GM12878 (cell line): Measurements from ENCODE around the gene MAP4K4. TPM values are rescaled to one million over a fixed set of nuclear protein-coding genes. Genes with fewer than 3 reads are reported as not detected.

Experiments
- ATF7 ChIP-seq: fragments of 450-650 bp; IDR thresholded peaks from 2 replicates; pipeline ENCODE4 v1.6.1; 2016; ENCODE audit warnings: low read depth, mild to moderate bottlenecking
- BACH1 ChIP-seq: fragments of 450-650 bp; IDR thresholded peaks from 2 replicates; pipeline ENCODE4 v1.6.1; 2017; ENCODE audit warnings: mild to moderate bottlenecking, borderline replicate concordance
- BCL11A ChIP-seq: IDR thresholded peaks from 2 replicates; pipeline ENCODE4 v1.6.1; 2011; ENCODE audit warnings: low read depth, low read length
- CREM ChIP-seq: IDR thresholded peaks from 2 replicates; pipeline ENCODE4 v1.6.1; 2014; ENCODE audit warnings: antibody characterized with exemption, low read depth
- ELK1 ChIP-seq: IDR thresholded peaks from 2 replicates; pipeline ENCODE4 v1.6.1; 2012; ENCODE audit warnings: low read depth, low read length, improper control_type of control experiment
- GATAD2B ChIP-seq: fragments of 450-650 bp; conservative IDR thresholded peaks from 2 replicates; pipeline ENCODE4 v1.6.1; 2017; ENCODE audit warnings: low read depth, mild to moderate bottlenecking, moderate library complexity
- IKZF1 ChIP-seq: fragments of 450-650 bp; conservative IDR thresholded peaks from 2 replicates; pipeline ENCODE4 v1.6.1; 2017; ENCODE audit warnings: antibody characterized with exemption, mild to moderate bottlenecking
- IRF4 ChIP-seq: IDR thresholded peaks from 2 replicates; pipeline ENCODE4 v1.6.1; 2011; ENCODE audit warnings: low read depth, low read length
- JUNB ChIP-seq: IDR thresholded peaks from 2 replicates; pipeline ENCODE4 v1.6.1; 2016; ENCODE audit warnings: antibody characterized with exemption, mild to moderate bottlenecking
- MEF2B ChIP-seq: fragments of 450-650 bp; IDR thresholded peaks from 2 replicates; pipeline ENCODE4 v1.6.1; 2018; ENCODE audit warnings: mild to moderate bottlenecking, moderate library complexity; ENCODE audit not compliant: partially characterized antibody, poor library complexity, severe bottlenecking
- MTA2 ChIP-seq: fragments of 450-650 bp; IDR thresholded peaks from 2 replicates; pipeline ENCODE4 v1.6.1; 2016; ENCODE audit warnings: low read depth, mild to moderate bottlenecking, moderate library complexity
- MTA3 ChIP-seq: IDR thresholded peaks from 2 replicates; pipeline ENCODE4 v1.6.1; 2012; ENCODE audit warnings: low read length, inconsistent platforms, borderline replicate concordance
- NR2F1 ChIP-seq: fragments of 450-650 bp; conservative IDR thresholded peaks from 2 replicates; pipeline ENCODE4 v1.6.1; 2017; ENCODE audit warnings: mild to moderate bottlenecking
- POU2F2 ChIP-seq: IDR thresholded peaks from 3 replicates; pipeline ENCODE4 v1.6.1; 2011; ENCODE audit warnings: low read depth, mild to moderate bottlenecking, low read length, borderline replicate concordance
- TAF1 ChIP-seq: IDR thresholded peaks from 2 replicates; pipeline ENCODE4 v1.6.1; 2011; ENCODE audit warnings: mild to moderate bottlenecking, low read depth, low read length, borderline replicate concordance
- YBX1 ChIP-seq: fragments of 450-650 bp; IDR thresholded peaks from 2 replicates; pipeline ENCODE4 v1.6.1; 2016; ENCODE audit warnings: antibody characterized with exemption
- ZNF217 ChIP-seq: fragments of 450-650 bp; IDR thresholded peaks from 2 replicates; pipeline ENCODE4 v1.6.1; 2017; ENCODE audit warnings: antibody characterized with exemption, mild to moderate bottlenecking
- polyA plus RNA-seq, 11 experiments: library from polyadenylated mRNA; depleted of rRNA in 4 of 11; unstranded in 6 of 11; stranded (reverse) in 5 of 11; fragments of >200 nt; fragmentation: Nextera tagmentation in 4 of 11; fragmentation: Illumina TruSeq in 1 of 11; extraction: Ambion mirVana in 4 of 11; extraction: Trizol in 1 of 11; gene quantifications; 1 replicate in 1 of 11; 2 replicates in 10 of 11; pipeline versions ENCODE4 v1.2.1 to v1.2.3, GENCODE V29; 2011 to 2016; ENCODE audit warnings: inconsistent platforms in 2 of 11, missing spikeins in 2 of 11, low read depth in 1 of 11
- total RNA-seq, 4 experiments: library from RNA; depleted of rRNA in 3 of 4; stranded (reverse); fragments of >200 nt in 3 of 4; fragmentation: Illumina TruSeq in 1 of 4; extraction: Trizol in 1 of 4; gene quantifications; 2 replicates each; pipeline versions ENCODE4 v1.2.1 to v1.2.3, GENCODE V29; 2013 to 2021
- TF ChIP-seq, protein P1 (sequence below): fragments of 450-650 bp; IDR thresholded peaks from 2 replicates; pipeline ENCODE4 v1.6.1; 2017; ENCODE audit warnings: mild to moderate bottlenecking, low read depth, inconsistent platforms; ENCODE audit not compliant: poor library complexity, severe bottlenecking
- TF ChIP-seq, protein P2 (sequence below): fragments of 450-650 bp; IDR thresholded peaks from 2 replicates; pipeline ENCODE4 v1.6.1; 2017; ENCODE audit warnings: low read depth, mild to moderate bottlenecking, moderate library complexity
- TF ChIP-seq, protein P3 (sequence below): fragments of 450-650 bp; IDR thresholded peaks from 2 replicates; pipeline ENCODE4 v1.6.1; 2016; ENCODE audit warnings: mild to moderate bottlenecking

MAP4K4 gene
- total and polyA plus RNA-seq, 10 of the 15 experiments (the other 5 are each of a cell fraction or from before 2014, with no cell fraction given), result 1.9 to 50.4 (median 9.7) TPM

- TF ChIP-seq ATF7 (peak; percentile 88), BACH1 (peak; percentile 17; the same call in 1 of the 2 replicates), ZNF217 (0 out of 2 replicates have a peak, but pooled peaks have one; percentile 42), MEF2B (peak; percentile 54), NR2F1 (peak; percentile 95), POU2F2 (peak; percentile 38; the same call in 1 of the 3 replicates), IKZF1 (peak; percentile 85), CREM (peak; percentile 21; the same call in 1 of the 2 replicates), IRF4 (peak; percentile 83), ELK1 (no peak), TAF1 (no peak), MTA2 (peak; percentile 87), BCL11A (peak; percentile 85), MTA3 (no peak), JUNB (peak; percentile 66), YBX1 (no peak), GATAD2B (peak; percentile 77)
- TF ChIP-seq, protein P1, sequence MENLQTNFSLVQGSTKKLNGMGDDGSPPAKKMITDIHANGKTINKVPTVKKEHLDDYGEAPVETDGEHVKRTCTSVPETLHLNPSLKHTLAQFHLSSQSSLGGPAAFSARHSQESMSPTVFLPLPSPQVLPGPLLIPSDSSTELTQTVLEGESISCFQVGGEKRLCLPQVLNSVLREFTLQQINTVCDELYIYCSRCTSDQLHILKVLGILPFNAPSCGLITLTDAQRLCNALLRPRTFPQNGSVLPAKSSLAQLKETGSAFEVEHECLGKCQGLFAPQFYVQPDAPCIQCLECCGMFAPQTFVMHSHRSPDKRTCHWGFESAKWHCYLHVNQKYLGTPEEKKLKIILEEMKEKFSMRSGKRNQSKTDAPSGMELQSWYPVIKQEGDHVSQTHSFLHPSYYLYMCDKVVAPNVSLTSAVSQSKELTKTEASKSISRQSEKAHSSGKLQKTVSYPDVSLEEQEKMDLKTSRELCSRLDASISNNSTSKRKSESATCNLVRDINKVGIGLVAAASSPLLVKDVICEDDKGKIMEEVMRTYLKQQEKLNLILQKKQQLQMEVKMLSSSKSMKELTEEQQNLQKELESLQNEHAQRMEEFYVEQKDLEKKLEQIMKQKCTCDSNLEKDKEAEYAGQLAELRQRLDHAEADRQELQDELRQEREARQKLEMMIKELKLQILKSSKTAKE, result peak; percentile 91
- TF ChIP-seq, protein P2, sequence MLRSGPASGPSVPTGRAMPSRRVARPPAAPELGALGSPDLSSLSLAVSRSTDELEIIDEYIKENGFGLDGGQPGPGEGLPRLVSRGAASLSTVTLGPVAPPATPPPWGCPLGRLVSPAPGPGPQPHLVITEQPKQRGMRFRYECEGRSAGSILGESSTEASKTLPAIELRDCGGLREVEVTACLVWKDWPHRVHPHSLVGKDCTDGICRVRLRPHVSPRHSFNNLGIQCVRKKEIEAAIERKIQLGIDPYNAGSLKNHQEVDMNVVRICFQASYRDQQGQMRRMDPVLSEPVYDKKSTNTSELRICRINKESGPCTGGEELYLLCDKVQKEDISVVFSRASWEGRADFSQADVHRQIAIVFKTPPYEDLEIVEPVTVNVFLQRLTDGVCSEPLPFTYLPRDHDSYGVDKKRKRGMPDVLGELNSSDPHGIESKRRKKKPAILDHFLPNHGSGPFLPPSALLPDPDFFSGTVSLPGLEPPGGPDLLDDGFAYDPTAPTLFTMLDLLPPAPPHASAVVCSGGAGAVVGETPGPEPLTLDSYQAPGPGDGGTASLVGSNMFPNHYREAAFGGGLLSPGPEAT, result peak; percentile 95
- TF ChIP-seq, protein P3, sequence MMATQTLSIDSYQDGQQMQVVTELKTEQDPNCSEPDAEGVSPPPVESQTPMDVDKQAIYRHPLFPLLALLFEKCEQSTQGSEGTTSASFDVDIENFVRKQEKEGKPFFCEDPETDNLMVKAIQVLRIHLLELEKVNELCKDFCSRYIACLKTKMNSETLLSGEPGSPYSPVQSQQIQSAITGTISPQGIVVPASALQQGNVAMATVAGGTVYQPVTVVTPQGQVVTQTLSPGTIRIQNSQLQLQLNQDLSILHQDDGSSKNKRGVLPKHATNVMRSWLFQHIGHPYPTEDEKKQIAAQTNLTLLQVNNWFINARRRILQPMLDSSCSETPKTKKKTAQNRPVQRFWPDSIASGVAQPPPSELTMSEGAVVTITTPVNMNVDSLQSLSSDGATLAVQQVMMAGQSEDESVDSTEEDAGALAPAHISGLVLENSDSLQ, result peak; percentile 85
- TF ChIP-seq, all 136 proteins: peak for 30
These were observed 56.4 kb downstream of the MAP4K4 start (continued) for GRCh38 chr2:101753720-101754490.
